Skeletal muscle satellite cell (primary cell): Measurements from ENCODE around the gene AGBL1.

Experiments
- H3K27me3 ChIP-seq: 2 replicates; pipeline ENCODE4 v1.7.0; 2013; ENCODE audit warnings: low read length; ENCODE audit not compliant: control insufficient read depth, insufficient read depth
- H3K36me3 ChIP-seq: 2 replicates; pipeline ENCODE4 v1.7.0; 2013; ENCODE audit warnings: mild to moderate bottlenecking, control low read depth, low read length; ENCODE audit not compliant: insufficient read depth
- H3K4me1 ChIP-seq: 2 replicates; pipeline ENCODE4 v1.7.0; 2013; ENCODE audit warnings: low read length; ENCODE audit not compliant: control insufficient read depth, insufficient read depth
- H3K4me2 ChIP-seq: 2 replicates; pipeline ENCODE4 v1.7.0; 2013; ENCODE audit warnings: mild to moderate bottlenecking, low read length
- H3K4me3 ChIP-seq: 2 replicates; pipeline ENCODE4 v1.7.0; 2013; ENCODE audit warnings: low read length
- H3K9ac ChIP-seq: 2 replicates; pipeline ENCODE4 v1.7.0; 2013; ENCODE audit warnings: mild to moderate bottlenecking, low read depth, low read length, moderate library complexity
- H3K9me3 ChIP-seq: replicated peaks from 2 replicates; pipeline ENCODE4 v1.7.0; 2013; ENCODE audit warnings: mild to moderate bottlenecking, control low read depth, low read length

Gene AGBL1

DNA sequence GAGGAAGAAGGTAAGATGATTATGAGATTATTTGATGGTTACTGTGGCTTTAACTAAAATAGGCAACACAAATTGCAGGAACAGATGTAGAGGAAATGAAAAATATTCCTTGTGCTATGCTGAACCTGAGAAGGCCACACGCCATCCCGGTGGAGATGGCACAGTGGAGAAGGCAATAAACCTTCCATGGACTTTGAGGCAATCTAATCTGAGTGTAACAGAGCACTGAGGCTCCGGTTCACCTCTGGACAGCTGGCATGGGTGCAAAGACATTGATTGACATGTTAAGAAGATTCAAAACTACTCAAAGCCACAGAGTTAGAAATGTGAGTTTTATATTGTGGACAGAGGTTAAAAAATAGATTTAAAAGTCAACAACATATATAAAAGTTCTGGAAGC lies 535.7 kb downstream of the AGBL1 start:
- Histone ChIP-seq H3K4me1 (peaks cover 3% of the 10 kb centered on the region), H3K4me2 (no peak overlapping the region), H3K36me3 (no peaks in the 10 kb centered on the region), H3K9ac (no peak overlapping the region), H3K27me3 (no peaks in the 10 kb centered on the region), H3K4me3 (no peak overlapping the region), H3K9me3 (no peaks in the 10 kb centered on the region)

DNA sequence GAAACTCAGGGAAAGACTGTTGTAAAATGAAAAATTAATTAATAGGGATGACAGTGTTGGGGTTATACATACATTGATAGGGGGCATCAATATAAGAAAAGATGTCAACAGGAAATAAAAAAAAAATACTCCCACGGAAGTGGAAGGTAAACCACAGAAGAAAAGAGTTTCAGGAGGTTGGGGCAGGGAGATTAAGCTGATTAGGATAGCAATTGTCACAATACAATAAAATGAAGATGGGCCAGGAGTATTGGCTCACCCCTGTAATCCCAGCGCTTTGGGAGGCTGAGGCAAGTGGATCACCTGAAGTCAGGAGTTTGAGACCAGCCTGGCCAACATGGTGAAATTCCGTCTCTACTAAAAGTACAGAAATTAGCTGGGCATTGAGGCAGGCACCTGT lies 536.1 kb downstream of the AGBL1 start:
- H3K4me1 ChIP-seq = peaks cover 3% of the 10 kb centered on the region
- no peak overlapping the region for H3K4me3 ChIP-seq
- H3K27me3 ChIP-seq = no peaks in the 10 kb centered on the region

DNA sequence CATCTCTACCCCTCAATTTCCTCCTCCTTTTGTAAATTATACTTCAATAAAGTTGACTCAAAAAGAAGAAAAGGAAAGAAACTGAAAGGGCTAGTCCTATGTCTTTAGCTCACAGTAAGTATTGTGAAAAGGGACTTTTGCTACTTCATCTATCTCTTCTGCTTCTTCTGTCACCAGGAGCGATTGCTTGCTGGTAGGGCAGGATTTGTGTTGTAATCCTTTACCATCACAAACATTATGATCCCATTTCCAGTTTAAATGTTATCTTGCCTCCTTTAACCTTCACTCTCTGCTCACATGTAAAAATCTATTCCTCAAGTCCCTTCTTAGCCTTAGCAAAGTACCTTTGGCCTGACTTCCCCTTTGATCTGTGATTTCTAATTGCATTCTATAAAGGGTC lies 537.1 kb downstream of the AGBL1 start:
- no peak overlapping the region for H3K9ac ChIP-seq
- H3K4me1 ChIP-seq = no peaks in the 10 kb centered on the region
- no peaks in the 10 kb centered on the region for H3K9me3 ChIP-seq
- H3K36me3 ChIP-seq = no peaks in the 10 kb centered on the region
- H3K4me3 ChIP-seq = no peak overlapping the region
- H3K27me3 ChIP-seq = no peaks in the 10 kb centered on the region
- no peak overlapping the region for H3K4me2 ChIP-seq

More for the DNA sequence above, 536.1 kb downstream of the AGBL1 start:
- H3K9me3 ChIP-seq = no peaks in the 10 kb centered on the region
- H3K4me2 ChIP-seq = no peak overlapping the region
- H3K36me3 ChIP-seq = no peaks in the 10 kb centered on the region
- no peak overlapping the region for H3K9ac ChIP-seq

GRCh38 chr15:86620157-86620556 lies 540.5 kb downstream of the AGBL1 start:
- Histone ChIP-seq H3K27me3 (no peaks in the 10 kb centered on the region), H3K4me2 (no peak overlapping the region), H3K9ac (no peak overlapping the region), H3K9me3 (no peaks in the 10 kb centered on the region), H3K4me1 (peaks cover 11% of the 10 kb centered on the region), H3K36me3 (no peaks in the 10 kb centered on the region), H3K4me3 (no peak overlapping the region)

DNA sequence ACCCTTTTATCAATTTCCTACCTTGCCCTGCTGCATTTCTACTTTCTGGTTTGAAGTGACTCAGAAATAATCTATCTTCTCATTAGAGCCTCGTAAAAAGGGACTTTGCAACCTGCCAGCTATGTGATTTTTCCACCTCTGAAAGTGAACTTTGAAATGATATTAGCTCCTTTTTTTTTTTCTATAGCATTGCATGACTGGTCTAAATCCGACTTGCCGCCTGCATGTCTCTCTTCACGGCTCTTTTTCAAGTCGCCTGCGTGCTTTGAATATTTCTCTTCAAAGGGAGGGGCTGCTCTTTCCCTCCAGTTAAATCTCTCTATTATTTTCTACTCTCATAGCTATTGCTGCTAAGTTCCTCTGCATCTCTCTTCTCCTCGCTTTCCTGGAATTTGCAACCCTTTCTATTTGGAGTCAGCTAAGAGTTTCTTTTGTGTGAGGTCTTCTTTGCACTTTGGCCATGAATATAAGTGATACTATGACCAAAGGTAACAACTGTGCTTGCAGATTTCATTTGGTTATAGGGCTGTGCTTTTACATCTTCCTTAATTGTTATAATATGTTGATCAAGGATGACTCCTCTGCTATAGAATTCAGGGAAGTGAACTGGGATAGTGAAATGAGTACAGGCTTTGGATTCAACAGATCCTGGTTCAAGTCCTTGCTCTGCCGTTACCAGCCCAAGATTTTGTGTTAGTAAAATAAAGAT lies 541.1 kb downstream of the AGBL1 start:
- Histone ChIP-seq H3K4me1 (peaks cover 11% of the 10 kb centered on the region), H3K4me3 (no peak overlapping the region), H3K9me3 (no peaks in the 10 kb centered on the region), H3K27me3 (no peaks in the 10 kb centered on the region), H3K4me2 (no peak overlapping the region), H3K36me3 (no peaks in the 10 kb centered on the region), H3K9ac (no peak overlapping the region)

- Histone ChIP-seq H3K4me2 (no peak overlapping the region), H3K36me3 (no peaks in the 10 kb centered on the region), H3K4me3 (no peak overlapping the region), H3K9ac (no peak overlapping the region), H3K9me3 (no peaks in the 10 kb centered on the region), H3K4me1 (peaks cover 11% of the 10 kb centered on the region), H3K27me3 (no peaks in the 10 kb centered on the region)
Observed at GRCh38 chr15:86623236-86623635, 543.6 kb downstream of the AGBL1 start.

- Histone ChIP-seq H3K4me1 (peaks cover 11% of the 10 kb centered on the region), H3K9ac (peak overlapping the region; percentile 57), H3K9me3 (no peaks in the 10 kb centered on the region), H3K4me2 (peak overlapping the region; percentile 76), H3K4me3 (peak overlapping the region; percentile 56), H3K36me3 (no peaks in the 10 kb centered on the region), H3K27me3 (no peaks in the 10 kb centered on the region)
Observed at GRCh38 chr15:86624261-86625036, 544.8 kb downstream of the AGBL1 start.

- Histone ChIP-seq H3K4me2 (peak overlapping the region; percentile 28), H3K9me3 (no peaks in the 10 kb centered on the region), H3K27me3 (no peaks in the 10 kb centered on the region), H3K4me3 (no peak overlapping the region), H3K4me1 (peaks cover 5% of the 10 kb centered on the region), H3K9ac (no peak overlapping the region), H3K36me3 (no peaks in the 10 kb centered on the region)
Observed at GRCh38 chr15:86629409-86630356, 550.0 kb downstream of the AGBL1 start.

- no peaks in the 10 kb centered on the region for H3K27me3 ChIP-seq
- H3K4me2 ChIP-seq = no peak overlapping the region
- no peaks in the 10 kb centered on the region for H3K9me3 ChIP-seq
- no peak overlapping the region for H3K9ac ChIP-seq
- H3K4me1 ChIP-seq = no peaks in the 10 kb centered on the region
- H3K36me3 ChIP-seq = no peaks in the 10 kb centered on the region
- no peak overlapping the region for H3K4me3 ChIP-seq
Observed at GRCh38 chr15:86630946-86631345, 551.3 kb downstream of the AGBL1 start.

DNA sequence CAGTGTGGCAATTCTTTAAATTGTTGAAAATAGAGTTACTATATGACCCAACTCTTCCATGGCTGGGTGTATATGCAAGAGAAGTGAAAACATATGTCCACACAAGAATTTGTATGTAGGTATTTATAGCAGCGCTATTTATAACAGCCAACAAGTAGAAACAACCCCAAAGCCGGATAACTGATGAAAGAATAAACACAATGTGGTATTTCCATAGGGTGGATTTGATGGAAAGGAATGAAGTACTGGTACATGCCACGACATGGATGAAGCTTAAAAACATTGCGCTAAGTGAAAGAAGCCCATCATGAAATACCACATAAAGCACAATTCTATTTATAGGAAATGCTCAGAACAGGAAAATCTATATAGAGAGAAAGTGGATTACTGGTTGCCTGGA lies 554.5 kb downstream of the AGBL1 start:
- Histone ChIP-seq H3K4me1 (no peaks in the 10 kb centered on the region), H3K4me2 (no peak overlapping the region), H3K9ac (no peak overlapping the region), H3K36me3 (no peaks in the 10 kb centered on the region), H3K9me3 (no peaks in the 10 kb centered on the region), H3K4me3 (no peak overlapping the region), H3K27me3 (no peaks in the 10 kb centered on the region)

- H3K27me3 ChIP-seq = no peaks in the 10 kb centered on the region
- no peak overlapping the region for H3K4me2 ChIP-seq
- no peaks in the 10 kb centered on the region for H3K36me3 ChIP-seq
- H3K4me3 ChIP-seq = no peak overlapping the region
- no peak overlapping the region for H3K9ac ChIP-seq
- H3K9me3 ChIP-seq = no peaks in the 10 kb centered on the region
- no peaks in the 10 kb centered on the region for H3K4me1 ChIP-seq
Observed at GRCh38 chr15:86634992-86635638, 555.4 kb downstream of the AGBL1 start.
